Measurements from ENCODE around the gene KCNQ1.

Gene KCNQ1

DNA sequence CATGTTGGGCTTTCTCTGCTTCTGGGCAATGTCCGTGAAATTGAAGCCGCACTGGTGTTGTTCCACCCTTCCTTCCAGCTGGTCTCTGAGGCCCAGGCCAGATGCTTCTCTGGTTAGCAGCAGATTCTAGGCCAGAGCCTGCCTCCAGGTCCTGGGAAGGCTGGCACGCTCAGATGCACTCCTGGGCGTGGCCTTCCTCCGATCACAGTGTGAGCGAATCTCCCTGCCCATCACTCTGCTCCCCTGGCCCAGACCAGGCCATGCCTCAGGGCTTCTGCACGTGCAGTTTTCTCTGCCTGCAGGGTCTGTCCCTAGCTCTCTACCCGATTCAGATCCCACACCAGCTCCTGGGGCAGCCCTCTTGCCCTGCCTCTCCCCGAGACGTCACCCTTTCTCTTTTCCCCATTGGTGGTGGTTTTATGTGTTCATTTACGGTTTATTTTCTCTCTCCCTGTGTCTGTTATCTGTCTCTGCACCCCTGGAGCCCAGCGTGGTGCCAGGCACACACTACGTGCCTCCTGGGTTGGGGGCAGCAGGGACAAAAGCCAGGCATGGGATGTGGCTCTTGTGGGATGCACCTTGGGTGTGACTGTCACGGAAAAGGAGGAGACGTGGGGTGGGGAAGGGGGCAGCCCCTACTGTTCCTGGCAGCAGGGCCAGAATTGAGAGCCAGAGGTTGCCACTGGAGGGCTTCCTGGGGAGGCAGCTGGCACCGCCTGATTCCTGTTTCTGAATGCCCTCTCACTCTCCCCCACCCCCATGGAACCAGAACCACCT is 66.0 kb downstream of the KCNQ1 start:
- H3K4me1 ChIP-seq (ENCODE audit: control insufficient read depth in 2 of 2, insufficient read depth in 2 of 2, low read length in 2 of 2): peaks cover 0 to 5% of the 10 kb centered on the region in 2 donors
- H3K4me3 ChIP-seq (ENCODE audit: low read length in 2 of 2): no peak overlapping the region
- H3K9ac ChIP-seq (ENCODE audit: low read depth in 1 of 2, low read length in 2 of 2): no peak overlapping the region
- no peaks in the 10 kb centered on the region for H3K27me3 ChIP-seq (ENCODE audit: control insufficient read depth in 2 of 2, insufficient read depth in 2 of 2, low read length in 2 of 2)
- no peak overlapping the region for H3K27ac ChIP-seq (ENCODE audit: low read depth in 2 of 2, low read length in 2 of 2)
- H3K9me3 ChIP-seq (ENCODE audit: control insufficient read depth in 2 of 2, low read length in 2 of 2): no peaks in the 10 kb centered on the region
- no peaks in the 10 kb centered on the region for H3K36me3 ChIP-seq (ENCODE audit: control insufficient read depth in 2 of 2, insufficient read depth in 2 of 2, low read length in 2 of 2)

DNA sequence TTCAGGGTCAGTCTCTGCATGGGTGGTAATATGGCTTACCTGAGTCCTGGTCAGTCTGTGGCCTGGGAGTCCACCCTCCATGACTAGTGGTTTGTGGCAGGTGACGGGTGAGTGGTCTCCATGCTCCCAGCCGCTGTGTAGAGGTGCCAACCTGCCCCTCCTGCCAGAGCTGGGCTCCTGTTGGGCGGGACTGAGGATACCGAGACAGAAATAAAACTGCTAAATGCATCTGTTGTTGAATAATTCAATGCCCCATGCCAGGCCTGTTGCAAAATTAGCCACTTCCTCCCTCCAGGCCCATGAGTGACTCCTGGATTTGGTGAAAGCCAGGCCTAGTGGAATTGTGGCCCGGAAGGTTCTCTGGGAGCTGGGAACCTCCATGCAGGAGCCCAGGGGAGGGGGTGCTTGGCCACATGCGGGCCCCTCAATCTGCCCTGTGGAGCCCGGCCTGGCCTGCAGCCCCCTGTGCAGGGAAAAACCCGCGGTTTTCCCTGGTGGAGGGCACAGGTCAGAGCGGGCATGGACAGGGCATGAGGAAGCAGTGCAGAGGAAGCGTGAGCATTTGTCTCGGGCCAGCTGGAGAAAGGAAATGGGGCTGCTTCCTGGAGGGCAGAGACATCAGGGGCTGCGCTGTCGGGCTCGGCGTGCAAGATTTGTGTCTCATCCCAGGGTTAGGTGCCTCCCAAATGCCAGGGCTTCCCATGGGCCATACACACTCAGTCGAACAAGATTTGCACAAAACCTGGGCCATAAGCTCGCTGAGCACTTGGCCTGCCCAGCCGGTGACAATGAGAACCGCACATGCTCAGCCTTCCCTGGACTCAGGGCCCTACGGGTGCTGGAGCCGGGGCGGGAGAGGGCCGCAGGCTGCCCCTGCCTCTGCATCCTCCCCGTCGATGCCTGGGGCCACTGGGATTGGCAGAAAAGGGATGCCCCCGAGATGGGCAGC is 66.9 kb downstream of the KCNQ1 start:
- no peaks in the 10 kb centered on the region for H3K27me3 ChIP-seq (ENCODE audit: control insufficient read depth in 2 of 2, insufficient read depth in 2 of 2, low read length in 2 of 2)
- no peaks in the 10 kb centered on the region for H3K36me3 ChIP-seq (ENCODE audit: control insufficient read depth in 2 of 2, insufficient read depth in 2 of 2, low read length in 2 of 2)
- no peak overlapping the region for H3K9ac ChIP-seq (ENCODE audit: low read depth in 1 of 2, low read length in 2 of 2)
- H3K27ac ChIP-seq (ENCODE audit: low read depth in 2 of 2, low read length in 2 of 2): no peak overlapping the region
- H3K4me3 ChIP-seq (ENCODE audit: low read length in 2 of 2): no peak overlapping the region
- peaks cover 0 to 5% of the 10 kb centered on the region in 2 donors for H3K4me1 ChIP-seq (ENCODE audit: control insufficient read depth in 2 of 2, insufficient read depth in 2 of 2, low read length in 2 of 2)
- no peaks in the 10 kb centered on the region for H3K9me3 ChIP-seq (ENCODE audit: control insufficient read depth in 2 of 2, low read length in 2 of 2)

DNA sequence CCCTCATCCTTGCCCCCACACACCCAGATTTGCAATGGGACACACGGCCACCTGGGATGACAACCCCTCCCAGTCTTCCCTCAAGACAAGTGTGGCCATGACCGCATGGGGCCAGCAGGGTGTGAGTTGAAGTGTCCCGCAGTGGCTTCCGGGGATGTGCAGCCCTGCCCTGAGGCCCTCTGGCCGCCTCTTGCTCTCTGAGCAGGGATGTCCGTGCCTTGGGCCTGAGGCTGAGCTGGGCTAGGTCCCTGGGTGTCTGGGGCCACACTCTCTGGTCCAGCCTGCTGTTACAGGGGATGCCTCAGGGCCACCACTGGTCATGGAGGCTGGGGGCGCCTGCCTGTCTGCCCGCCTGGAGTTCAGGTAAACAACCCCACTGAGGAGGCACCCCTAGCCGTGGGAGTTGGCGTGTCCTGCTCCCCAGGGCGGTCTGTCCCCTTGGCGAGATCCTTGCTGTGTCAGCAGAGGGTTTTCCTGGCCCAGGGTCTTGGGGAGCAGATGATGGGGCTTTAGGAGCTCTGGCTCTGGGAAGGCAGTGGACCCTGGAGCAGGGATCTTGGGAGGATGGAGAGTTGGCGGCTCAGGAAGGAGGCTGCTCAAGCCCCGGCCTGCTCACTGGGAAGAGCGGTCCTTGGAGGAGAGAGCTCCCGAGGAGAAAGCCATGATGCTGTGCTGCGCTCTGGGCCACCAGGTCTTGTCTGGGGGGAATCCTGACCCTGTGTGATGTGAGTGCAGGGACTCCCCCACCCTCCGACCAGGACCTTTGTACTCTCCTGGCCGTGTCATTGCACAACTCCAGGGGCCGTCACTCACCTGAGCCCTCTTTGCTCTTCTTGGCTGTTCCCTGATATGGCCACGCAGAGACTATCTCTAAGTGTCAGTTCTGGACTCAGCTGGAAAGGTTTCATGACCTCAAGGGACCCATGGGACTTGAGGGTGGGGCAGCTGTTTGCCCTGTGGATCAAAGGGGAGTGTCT is 67.9 kb downstream of the KCNQ1 start:
- H3K27me3 ChIP-seq (ENCODE audit: control insufficient read depth in 2 of 2, insufficient read depth in 2 of 2, low read length in 2 of 2): no peaks in the 10 kb centered on the region
- H3K9me3 ChIP-seq (ENCODE audit: control insufficient read depth in 2 of 2, low read length in 2 of 2): no peaks in the 10 kb centered on the region
- no peak overlapping the region for H3K4me3 ChIP-seq (ENCODE audit: low read length in 2 of 2)
- H3K4me1 ChIP-seq (ENCODE audit: control insufficient read depth in 2 of 2, insufficient read depth in 2 of 2, low read length in 2 of 2): peaks cover 0 to 5% of the 10 kb centered on the region in 2 donors
- H3K36me3 ChIP-seq (ENCODE audit: control insufficient read depth in 2 of 2, insufficient read depth in 2 of 2, low read length in 2 of 2): no peaks in the 10 kb centered on the region
- no peak overlapping the region for H3K27ac ChIP-seq (ENCODE audit: low read depth in 2 of 2, low read length in 2 of 2)
- no peak overlapping the region for H3K9ac ChIP-seq (ENCODE audit: low read depth in 1 of 2, low read length in 2 of 2)

DNA sequence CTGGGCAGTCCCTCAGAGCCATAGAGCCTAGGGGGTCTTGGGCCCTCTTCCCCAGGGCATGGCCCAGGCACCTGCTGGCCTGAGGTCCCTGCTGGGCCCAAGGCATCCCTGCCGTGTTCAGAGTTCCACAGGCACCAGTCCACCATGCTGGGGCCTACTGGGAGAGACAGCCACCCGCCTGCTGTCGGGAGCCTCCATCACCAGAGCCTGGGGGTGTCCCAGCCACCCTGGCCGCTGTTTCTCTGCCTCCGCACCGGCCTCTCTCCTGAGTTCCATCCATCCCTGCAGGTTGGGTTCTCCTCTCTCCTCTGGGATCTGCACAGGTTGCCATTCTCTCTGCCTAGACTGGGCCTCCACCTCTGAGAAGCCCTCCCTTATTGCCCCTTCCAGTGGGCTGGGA is 68.6 kb downstream of the KCNQ1 start:
- no peak overlapping the region for H3K9ac ChIP-seq (ENCODE audit: low read depth in 1 of 2, low read length in 2 of 2)
- H3K4me1 ChIP-seq (ENCODE audit: control insufficient read depth in 2 of 2, insufficient read depth in 2 of 2, low read length in 2 of 2): peaks cover 0 to 5% of the 10 kb centered on the region in 2 donors
- no peak overlapping the region for H3K27ac ChIP-seq (ENCODE audit: low read depth in 2 of 2, low read length in 2 of 2)
- no peaks in the 10 kb centered on the region for H3K9me3 ChIP-seq (ENCODE audit: control insufficient read depth in 2 of 2, low read length in 2 of 2)
- no peaks in the 10 kb centered on the region for H3K27me3 ChIP-seq (ENCODE audit: control insufficient read depth in 2 of 2, insufficient read depth in 2 of 2, low read length in 2 of 2)
- no peak overlapping the region for H3K4me3 ChIP-seq (ENCODE audit: low read length in 2 of 2)
- no peaks in the 10 kb centered on the region for H3K36me3 ChIP-seq (ENCODE audit: control insufficient read depth in 2 of 2, insufficient read depth in 2 of 2, low read length in 2 of 2)

DNA sequence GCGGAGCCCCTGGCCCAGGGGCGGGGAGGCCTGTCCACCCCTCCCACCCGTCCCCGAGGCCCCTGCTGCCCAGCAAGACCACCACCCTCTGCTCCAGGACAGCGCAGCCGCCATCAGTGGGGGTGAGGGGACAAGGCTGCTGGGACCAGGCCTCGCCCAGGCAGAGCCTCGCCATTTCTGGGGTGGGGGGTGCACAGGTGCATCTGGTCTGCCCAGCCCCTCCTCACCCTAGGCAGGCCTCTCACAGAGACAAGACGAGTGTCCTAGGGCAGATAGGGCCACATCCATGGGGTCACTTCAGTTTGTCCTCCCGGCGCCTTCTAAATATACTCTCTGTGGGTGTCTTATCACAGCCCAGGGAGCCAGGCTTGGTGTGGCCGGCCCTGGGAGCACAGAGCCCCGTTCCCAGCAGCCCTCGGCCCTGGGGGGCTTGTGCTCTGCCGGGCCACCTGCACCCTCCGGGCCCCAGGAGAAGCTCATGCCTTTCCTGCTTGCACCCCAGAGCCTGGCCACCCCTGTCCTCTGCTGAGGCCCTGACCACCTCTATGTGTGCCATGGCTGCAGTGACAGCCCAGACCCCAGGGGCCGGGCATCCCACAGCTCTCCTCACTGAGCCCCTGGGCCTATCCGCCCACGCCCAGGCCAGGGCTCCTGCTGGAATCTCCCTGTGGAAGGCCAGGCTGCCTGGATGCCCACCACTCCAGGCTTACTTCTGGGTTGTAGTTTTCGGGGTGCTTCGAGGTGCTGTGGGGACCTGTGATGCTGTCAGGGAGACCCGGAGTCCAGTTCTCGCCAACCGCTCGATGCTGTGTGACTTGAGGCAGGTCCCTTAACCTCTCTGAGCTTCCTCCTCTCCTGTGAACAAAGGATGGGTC is 70.8 kb downstream of the KCNQ1 start:
- no peaks in the 10 kb centered on the region for H3K27me3 ChIP-seq (ENCODE audit: control insufficient read depth in 2 of 2, insufficient read depth in 2 of 2, low read length in 2 of 2)
- H3K4me1 ChIP-seq (ENCODE audit: control insufficient read depth in 2 of 2, insufficient read depth in 2 of 2, low read length in 2 of 2): peaks cover 0 to 5% of the 10 kb centered on the region in 2 donors
- H3K36me3 ChIP-seq (ENCODE audit: control insufficient read depth in 2 of 2, insufficient read depth in 2 of 2, low read length in 2 of 2): no peaks in the 10 kb centered on the region
- no peaks in the 10 kb centered on the region for H3K9me3 ChIP-seq (ENCODE audit: control insufficient read depth in 2 of 2, low read length in 2 of 2)
- no peak overlapping the region for H3K4me3 ChIP-seq (ENCODE audit: low read length in 2 of 2)
- H3K9ac ChIP-seq (ENCODE audit: low read depth in 1 of 2, low read length in 2 of 2): no peak overlapping the region
- H3K27ac ChIP-seq (ENCODE audit: low read depth in 2 of 2, low read length in 2 of 2): no peak overlapping the region

DNA sequence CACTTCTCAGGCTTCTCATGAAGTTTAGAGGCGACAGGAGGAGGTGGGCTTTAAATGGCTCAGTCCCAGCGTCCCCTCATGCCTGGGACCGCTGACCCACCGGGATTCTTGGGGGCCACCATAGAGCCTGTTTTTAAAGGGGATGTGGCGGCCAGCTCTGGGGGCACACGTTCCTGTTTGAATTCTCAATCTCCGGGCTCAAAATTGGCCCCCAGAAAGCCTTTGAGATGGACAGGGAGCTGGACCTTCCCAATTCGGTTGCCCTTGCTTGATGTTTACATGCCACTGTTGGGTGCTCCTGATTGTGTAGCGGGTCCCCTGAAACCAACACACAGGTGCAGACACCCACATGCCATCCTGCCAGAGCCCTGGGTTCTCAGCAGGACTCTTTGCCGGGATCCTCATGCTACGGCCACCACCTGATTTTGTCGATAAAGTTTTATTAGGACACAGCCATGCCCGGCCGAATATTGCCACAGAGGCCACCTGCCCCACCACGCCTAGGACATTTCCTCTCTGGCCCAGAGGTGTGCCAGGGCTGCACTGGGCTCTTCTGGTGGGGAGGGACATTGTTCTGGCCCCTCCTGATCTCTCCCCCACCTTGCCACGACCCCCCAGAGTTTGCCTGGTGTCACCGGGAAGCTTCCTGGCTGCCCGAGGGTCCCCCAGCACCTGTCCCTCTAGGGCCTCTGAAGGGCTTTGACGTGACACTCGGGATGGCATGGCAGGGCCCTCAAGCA is 71.6 kb downstream of the KCNQ1 start:
- H3K27me3 ChIP-seq (ENCODE audit: control insufficient read depth in 2 of 2, insufficient read depth in 2 of 2, low read length in 2 of 2): no peaks in the 10 kb centered on the region
- peaks cover 0 to 5% of the 10 kb centered on the region in 2 donors for H3K4me1 ChIP-seq (ENCODE audit: control insufficient read depth in 2 of 2, insufficient read depth in 2 of 2, low read length in 2 of 2)
- H3K9me3 ChIP-seq (ENCODE audit: control insufficient read depth in 2 of 2, low read length in 2 of 2): no peaks in the 10 kb centered on the region
- no peak overlapping the region for H3K27ac ChIP-seq (ENCODE audit: low read depth in 2 of 2, low read length in 2 of 2)
- H3K9ac ChIP-seq (ENCODE audit: low read depth in 1 of 2, low read length in 2 of 2): no peak overlapping the region
- H3K36me3 ChIP-seq (ENCODE audit: control insufficient read depth in 2 of 2, insufficient read depth in 2 of 2, low read length in 2 of 2): no peaks in the 10 kb centered on the region
- H3K4me3 ChIP-seq (ENCODE audit: low read length in 2 of 2): no peak overlapping the region

DNA sequence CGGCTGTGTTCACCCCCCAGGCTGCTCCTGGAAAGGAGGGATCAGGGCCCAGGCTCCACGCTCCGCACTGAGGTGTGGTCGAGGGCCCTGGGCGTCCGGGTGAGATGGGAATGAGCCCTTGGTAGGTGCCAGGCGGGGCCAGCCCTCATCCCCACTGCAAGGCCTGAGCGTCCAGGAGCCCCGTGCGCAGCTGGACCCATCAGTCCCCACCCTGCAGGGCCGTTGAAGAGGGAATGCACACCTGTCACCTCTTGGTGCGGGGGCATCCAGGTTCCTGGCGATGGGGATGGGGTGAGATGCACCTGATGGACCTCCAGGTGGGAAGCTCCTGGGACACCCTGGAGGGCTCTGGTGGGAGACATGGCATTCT is 72.2 kb downstream of the KCNQ1 start:
- H3K4me3 ChIP-seq (ENCODE audit: low read length in 2 of 2): no peak overlapping the region
- H3K27me3 ChIP-seq (ENCODE audit: control insufficient read depth in 2 of 2, insufficient read depth in 2 of 2, low read length in 2 of 2): no peaks in the 10 kb centered on the region
- peaks cover 0 to 5% of the 10 kb centered on the region in 2 donors for H3K4me1 ChIP-seq (ENCODE audit: control insufficient read depth in 2 of 2, insufficient read depth in 2 of 2, low read length in 2 of 2)
- H3K36me3 ChIP-seq (ENCODE audit: control insufficient read depth in 2 of 2, insufficient read depth in 2 of 2, low read length in 2 of 2): no peaks in the 10 kb centered on the region
- no peak overlapping the region for H3K9ac ChIP-seq (ENCODE audit: low read depth in 1 of 2, low read length in 2 of 2)
- no peak overlapping the region for H3K27ac ChIP-seq (ENCODE audit: low read depth in 2 of 2, low read length in 2 of 2)
- no peaks in the 10 kb centered on the region for H3K9me3 ChIP-seq (ENCODE audit: control insufficient read depth in 2 of 2, low read length in 2 of 2)

DNA sequence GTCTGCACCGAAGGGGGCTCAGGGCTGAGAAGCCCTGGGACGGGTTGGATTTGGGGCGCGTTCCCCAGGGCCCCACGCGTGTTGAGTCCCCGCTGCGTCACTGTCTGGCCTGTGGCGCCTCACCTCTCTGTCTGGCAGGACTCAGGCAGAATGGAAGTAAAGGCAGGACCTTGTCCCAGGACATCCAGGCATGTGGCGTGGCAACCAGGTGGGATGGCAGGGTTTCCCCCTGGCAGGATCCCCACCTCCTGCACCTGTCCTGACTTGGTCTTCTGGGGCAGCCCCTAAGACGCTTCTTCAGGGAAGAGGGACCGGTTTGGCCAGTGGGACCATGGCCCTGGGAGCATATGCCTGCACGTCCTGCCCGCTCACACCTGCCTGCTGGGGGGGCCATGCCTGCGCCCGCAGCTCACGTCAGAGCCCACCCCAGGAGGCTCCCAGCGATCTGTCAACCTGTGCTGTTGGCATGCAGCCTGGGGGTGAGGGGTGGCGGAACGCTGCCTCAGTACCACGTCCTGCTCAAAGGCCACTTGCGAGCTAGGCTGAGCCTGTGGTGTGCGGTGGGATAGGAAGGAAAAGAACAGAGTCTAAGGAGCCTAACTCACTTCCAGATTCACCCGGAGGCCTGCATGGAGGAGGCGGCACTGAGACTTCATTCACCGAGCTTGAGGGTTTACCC is 72.7 kb downstream of the KCNQ1 start:
- no peak overlapping the region for H3K9ac ChIP-seq (ENCODE audit: low read depth in 1 of 2, low read length in 2 of 2)
- no peaks in the 10 kb centered on the region for H3K27me3 ChIP-seq (ENCODE audit: control insufficient read depth in 2 of 2, insufficient read depth in 2 of 2, low read length in 2 of 2)
- no peak overlapping the region for H3K4me3 ChIP-seq (ENCODE audit: low read length in 2 of 2)
- H3K36me3 ChIP-seq (ENCODE audit: control insufficient read depth in 2 of 2, insufficient read depth in 2 of 2, low read length in 2 of 2): no peaks in the 10 kb centered on the region
- peaks cover 0 to 5% of the 10 kb centered on the region in 2 donors for H3K4me1 ChIP-seq (ENCODE audit: control insufficient read depth in 2 of 2, insufficient read depth in 2 of 2, low read length in 2 of 2)
- H3K9me3 ChIP-seq (ENCODE audit: control insufficient read depth in 2 of 2, low read length in 2 of 2): no peaks in the 10 kb centered on the region
- no peak overlapping the region for H3K27ac ChIP-seq (ENCODE audit: low read depth in 2 of 2, low read length in 2 of 2)

Data from mucosa of rectum (tissue), 2 donors.